Measurements from ENCODE around the gene PRKN. TPM values are rescaled to one million over a fixed set of nuclear protein-coding genes. Genes with fewer than 3 reads are reported as not detected.
"Not testable (repeated sequence)": the region's sequence is repeated elsewhere in the genome, so short reads cannot be mapped to it uniquely, and the experiment has no call there.

PRKN gene
- total RNA-seq, 4 donors from 2014 or later: 6.3 to 11.9 (median 9.5) TPM

DNA sequence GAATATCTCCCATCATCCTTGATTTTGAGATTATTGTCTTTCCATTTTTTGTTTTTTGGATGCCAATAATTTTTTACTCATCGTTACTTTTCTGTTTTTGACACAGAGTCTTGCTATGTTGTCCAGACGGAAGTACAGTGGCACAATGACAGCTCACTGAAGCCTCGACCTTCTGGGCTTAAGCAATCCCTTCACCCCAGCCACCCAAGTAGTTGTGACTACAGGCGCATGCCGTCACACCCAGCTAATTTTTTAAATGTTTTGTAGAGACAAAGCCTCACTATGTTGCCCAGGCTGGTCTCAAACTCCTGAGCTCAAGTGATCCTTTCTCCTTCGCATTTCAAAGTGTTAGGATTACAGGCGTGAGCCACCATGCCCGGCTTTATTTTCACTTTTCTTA, 851.3 kb downstream of the PRKN start:
- no peak for TF ChIP-seq POLR2A (IDR thresholded peaks at IDR 0.05)
- no peak for TF ChIP-seq CTCF (IDR thresholded peaks at IDR 0.05)
- H3K4me3 ChIP-seq (ENCODE audit: low read depth, poor library complexity, severe bottlenecking): no peak overlapping the region
- intact Hi-C loops (cut with DNase I; ENCODE audit: low total_unique reads): no loop called here
- DNase-seq (ENCODE audit: low spot score in 2 of 2): no peak
- WGBS, 2 donors: 92 to 94% methylated on average over 8 of the region's 8 CpGs

GRCh38 chr6:161870236-161870901, 857.2 kb downstream of the PRKN start:
- intact Hi-C loops (cut with DNase I; ENCODE audit: low total_unique reads): no loop called here
- 85 to 86% methylated on average over 4 of the region's 4 CpGs for WGBS, 2 donors
- no peak for DNase-seq (ENCODE audit: low spot score in 2 of 2)
- no peak overlapping the region for H3K4me3 ChIP-seq (ENCODE audit: low read depth, poor library complexity, severe bottlenecking)
- TF ChIP-seq CTCF (IDR thresholded peaks at IDR 0.05): no peak
- no peak for TF ChIP-seq POLR2A (IDR thresholded peaks at IDR 0.05)

DNA sequence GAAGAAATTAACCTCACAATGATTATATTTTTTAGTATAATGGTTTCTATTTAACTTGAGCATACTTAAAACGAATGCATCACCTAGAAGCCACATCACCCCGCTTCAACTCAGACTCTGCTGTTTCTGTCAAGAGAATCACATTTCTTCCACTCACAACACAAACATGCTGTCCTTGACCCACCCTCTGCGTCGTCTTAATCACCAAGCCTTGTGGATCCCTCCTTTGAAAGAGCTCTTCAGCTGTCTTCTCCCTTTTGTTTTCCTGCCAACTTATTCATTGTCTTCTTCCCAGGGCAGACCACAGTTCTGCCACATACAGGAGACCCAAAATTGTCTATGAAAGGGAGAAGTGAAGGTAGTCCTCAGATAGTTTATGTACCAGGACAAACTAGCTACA, 858.1 kb downstream of the PRKN start:
- H3K4me3 ChIP-seq (ENCODE audit: low read depth, poor library complexity, severe bottlenecking): no peak overlapping the region
- 80 to 84% methylated on average over 4 of the region's 4 CpGs for WGBS, 2 donors
- no peak for DNase-seq (ENCODE audit: low spot score in 2 of 2)
- no peak for TF ChIP-seq POLR2A (IDR thresholded peaks at IDR 0.05)
- TF ChIP-seq CTCF (IDR thresholded peaks at IDR 0.05): no peak
- intact Hi-C loops (cut with DNase I; ENCODE audit: low total_unique reads): no loop called here

DNA sequence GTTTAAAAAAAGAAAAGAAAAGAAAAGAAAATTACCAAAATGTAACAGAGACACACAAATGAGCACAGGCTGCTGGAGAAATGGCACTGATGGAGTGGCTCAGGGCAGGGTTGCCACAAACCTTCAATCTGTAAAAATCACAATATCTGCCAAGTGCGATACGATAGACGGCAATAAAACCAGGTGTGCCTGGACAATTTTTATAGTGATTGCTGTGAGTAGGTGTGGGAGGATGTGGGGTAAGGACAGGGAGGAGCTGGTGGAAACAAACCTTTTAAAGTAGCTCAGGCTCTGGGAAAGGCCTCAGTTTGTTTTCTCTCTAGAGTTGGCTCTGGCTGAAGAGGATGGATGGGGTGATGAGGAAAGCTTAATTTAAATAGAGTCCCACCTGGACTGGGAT, 861.0 kb downstream of the PRKN start:
- H3K4me3 ChIP-seq (ENCODE audit: low read depth, poor library complexity, severe bottlenecking): no peak overlapping the region
- intact Hi-C loops (cut with DNase I; ENCODE audit: low total_unique reads): loop anchor here (2.0 kb wide), 1 partner anchor 40 kb away; no protein-coding TSS in a partner anchor
- DNase-seq (ENCODE audit: low spot score in 2 of 2): no peak
- TF ChIP-seq POLR2A (IDR thresholded peaks at IDR 0.05) (no peak), CTCF (IDR thresholded peaks at IDR 0.05) (no peak)
- WGBS, 2 donors: 86 to 90% methylated on average over 3 of the region's 3 CpGs

GRCh38 chr6:161861061-161861460, 866.5 kb downstream of the PRKN start:
- 49 to 64% methylated on average over 2 of the region's 2 CpGs for WGBS, 2 donors
- DNase-seq (ENCODE audit: low spot score in 2 of 2); H3K4me3 ChIP-seq (ENCODE audit: low read depth, poor library complexity, severe bottlenecking); intact Hi-C loops (cut with DNase I; ENCODE audit: low total_unique reads): not testable (repeated sequence)

DNA sequence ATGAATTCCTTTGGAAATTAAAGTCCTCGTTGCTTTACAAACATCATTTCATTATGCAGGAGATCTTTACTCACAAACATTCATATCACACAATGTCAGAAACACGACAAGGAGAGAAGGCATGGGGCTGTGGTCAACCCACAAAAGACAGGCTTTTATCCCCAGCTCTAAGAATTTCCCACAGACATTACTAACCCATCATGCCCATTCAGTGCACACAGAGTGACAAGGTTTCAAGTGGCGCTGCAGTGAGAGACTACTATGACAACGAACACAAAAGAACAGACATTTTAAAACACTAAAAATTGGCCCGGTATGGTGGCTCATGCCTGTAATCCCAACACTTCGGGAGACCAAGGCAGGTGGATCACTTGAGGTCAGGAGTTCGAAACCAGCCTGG, 873.9 kb downstream of the PRKN start:
- 82 to 85% methylated on average over 7 of the region's 7 CpGs for WGBS, 2 donors
- TF ChIP-seq CTCF (IDR thresholded peaks at IDR 0.05) (no peak), POLR2A (IDR thresholded peaks at IDR 0.05) (no peak)

DNA sequence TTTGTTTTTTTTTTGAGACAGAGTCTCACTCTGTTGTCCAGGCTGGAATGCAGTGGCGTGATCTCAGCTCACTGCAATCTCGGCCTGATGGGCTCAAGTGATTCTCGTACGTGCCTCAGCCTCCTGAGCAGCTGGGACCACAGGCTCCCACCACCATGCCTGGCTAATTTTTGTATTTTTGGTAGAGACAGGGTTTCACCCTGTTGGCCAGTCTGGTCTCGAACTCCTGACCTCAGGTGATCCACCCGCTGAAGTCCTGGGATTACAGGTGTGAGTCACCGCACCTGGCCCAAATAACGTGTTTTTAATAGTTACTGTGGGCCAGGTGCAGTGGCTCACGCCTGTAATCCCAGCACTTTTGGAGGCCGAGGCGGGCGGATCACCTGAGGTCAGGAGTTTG, 876.1 kb downstream of the PRKN start:
- DNase-seq (ENCODE audit: low spot score in 2 of 2); H3K4me3 ChIP-seq (ENCODE audit: low read depth, poor library complexity, severe bottlenecking); intact Hi-C loops (cut with DNase I; ENCODE audit: low total_unique reads): not testable (repeated sequence)
- 91 to 96% methylated on average over 12 of the region's 12 CpGs for WGBS, 2 donors

More for the DNA sequence above, 873.9 kb downstream of the PRKN start:
- DNase-seq (ENCODE audit: low spot score in 2 of 2): no peak
- H3K4me3 ChIP-seq (ENCODE audit: low read depth, poor library complexity, severe bottlenecking): no peak overlapping the region
- intact Hi-C loops (cut with DNase I; ENCODE audit: low total_unique reads): no loop called here
